GM12878 (cell line): ENCODE results near the gene SCAMP5. TPM values are rescaled to one million over a fixed set of nuclear protein-coding genes. Genes with fewer than 3 reads are reported as not detected.

Experiments used
- ATAC-seq: fragments of 200-7000 bp; cut with Tn5 transposase; 3 replicates; pipeline ENCODE4 v1.9.1; 2020; ENCODE audit warnings: mild to moderate bottlenecking, moderate library complexity
- BruUV-seq: library from RNA; stranded (reverse); fragments of 400-500 nt; replicated peaks from 2 replicates; lab custom pipeline; 2021; lab: Mats Ljungman, UMichigan
- CTCF ChIA-PET: fragments of 300-600 bp; sonication (Branson Sonifier 250); formaldehyde crosslinking; extraction: SDS; loops from one replicate; lab custom pipeline; 2021; ENCODE audit warnings: inconsistent platforms; lab: Yijun Ruan, JAX
- POLR2A ChIA-PET: fragments of 350-600 bp; formaldehyde crosslinking; extraction: SDS; loops from one replicate; lab custom pipeline; 2021; ENCODE audit warnings: inconsistent platforms; lab: Charles Lee
- RAD21 ChIA-PET: fragments of 300-600 bp; sonication (Branson Sonifier 250); formaldehyde crosslinking; loops from one replicate; lab custom pipeline; 2023; ENCODE audit warnings: antibody characterized with exemption; ENCODE audit not compliant: unreplicated experiment; lab: Charles Lee
- SMC1A ChIA-PET: fragments of 300-600 bp; sonication (Branson Sonifier 250); formaldehyde crosslinking; loops from one replicate; lab custom pipeline; 2023; ENCODE audit not compliant: unreplicated experiment, uncharacterized antibody; lab: Charles Lee
- DNase-seq: peaks from one replicate; pipeline ENCODE4 v3.0.0-alpha.2; 2011; ENCODE audit warnings: low read depth, low spot score
- FAIRE-seq: peaks from 3 replicates; lab custom pipeline; 2011; peaks lifted over from hg19 to GRCh38; lab: Jason Lieb, UNC
- H2AFZ ChIP-seq: 2 replicates; pipeline ENCODE4 v1.6.0; 2011; ENCODE audit warnings: low read depth, low read length, control low read depth; ENCODE audit not compliant: control insufficient read depth
- H3K27ac ChIP-seq: 2 replicates; pipeline ENCODE4 v1.5.1; 2011; ENCODE audit warnings: control low read depth; ENCODE audit not compliant: control insufficient read depth, insufficient read depth
- H3K27me3 ChIP-seq, 2 experiments: replicated peaks in 1 of 2; 2 replicates each; pipeline versions ENCODE4 v1.6.0 to v1.6.1; 2011; ENCODE audit warnings: low read length in 1 of 2; ENCODE audit not compliant: control insufficient read depth in 2 of 2, insufficient read depth in 2 of 2
- H3K36me3 ChIP-seq, 2 experiments: 2 replicates each; pipeline ENCODE4 v1.5.1; 2011; ENCODE audit warnings: low read length in 1 of 2; ENCODE audit not compliant: control insufficient read depth in 2 of 2, insufficient read depth in 2 of 2
- H3K4me1 ChIP-seq: 2 replicates; pipeline ENCODE4 v1.6.1; 2011; ENCODE audit warnings: mild to moderate bottlenecking, low read length, moderate library complexity, mixed read lengths; ENCODE audit not compliant: control insufficient read depth, insufficient read depth
- H3K4me2 ChIP-seq: 2 replicates; pipeline ENCODE4 v1.6.0; 2011; ENCODE audit warnings: control low read depth; ENCODE audit not compliant: control insufficient read depth, insufficient read depth
- H3K4me3 ChIP-seq: fragments of 200-600 bp; sonication (generic); 2 replicates; pipeline ENCODE4 v1.5.1; 2016
- H3K79me2 ChIP-seq: 2 replicates; pipeline ENCODE4 v1.6.0; 2011; ENCODE audit warnings: low read length; ENCODE audit not compliant: control insufficient read depth, insufficient read depth
- H3K9ac ChIP-seq: 2 replicates; pipeline ENCODE4 v1.8.0; 2011; ENCODE audit warnings: low read length, control low read depth, mixed read lengths; ENCODE audit not compliant: control insufficient read depth, insufficient read depth
- H3K9me3 ChIP-seq: replicated peaks from 3 replicates; pipeline ENCODE4 v1.5.1; 2011; ENCODE audit warnings: mild to moderate bottlenecking, low read length; ENCODE audit not compliant: control insufficient read depth, insufficient read depth
- H4K20me1 ChIP-seq: 2 replicates; pipeline ENCODE4 v1.6.0; 2011; ENCODE audit not compliant: control insufficient read depth, insufficient read depth
- WGBS: methylation state at CpG from one replicate; pipeline ENCODE4 v1.1.6; 2016; ENCODE audit warnings: low lambda C conversion rate; ENCODE audit not compliant: insufficient replicate concordance, insufficient coverage; ENCODE audit errors: missing lambda C conversion rate; 5-methylcytosine and 5-hydroxymethylcytosine counted together
- in situ Hi-C: fragments of 300-500 bp; cut with MboI; formaldehyde crosslinking; loops from 9 replicates; pipeline ENCODE4 v1.14.3; 2018; ENCODE audit warnings: mixed read lengths
- intact Hi-C: fragments of 100-400 bp; cut with micrococcal nuclease; formaldehyde crosslinking; loops from one replicate; pipeline ENCODE4 v1.14.2; 2022; ENCODE audit not compliant: unreplicated experiment
- polyA plus RNA-seq, 11 experiments: library from polyadenylated mRNA; depleted of rRNA in 4 of 11; unstranded in 6 of 11; stranded (reverse) in 5 of 11; fragments of >200 nt; fragmentation: Nextera tagmentation in 4 of 11; fragmentation: Illumina TruSeq in 1 of 11; extraction: Ambion mirVana in 4 of 11; extraction: Trizol in 1 of 11; gene quantifications; 1 replicate in 1 of 11; 2 replicates in 10 of 11; pipeline versions ENCODE4 v1.2.1 to v1.2.3, GENCODE V29; 2011 to 2016; ENCODE audit warnings: inconsistent platforms in 2 of 11, missing spikeins in 2 of 11, low read depth in 1 of 11
- total RNA-seq, 4 experiments: library from RNA; depleted of rRNA in 3 of 4; stranded (reverse); fragments of >200 nt in 3 of 4; fragmentation: Illumina TruSeq in 1 of 4; extraction: Trizol in 1 of 4; gene quantifications; 2 replicates each; pipeline versions ENCODE4 v1.2.1 to v1.2.3, GENCODE V29; 2013 to 2021
- TF ChIP-seq, protein P1 (sequence below): IDR thresholded peaks from 2 replicates; pipeline ENCODE4 v1.6.1; 2012; ENCODE audit warnings: low read length, inconsistent platforms

The SCAMP5 gene
- total and polyA plus RNA-seq, 10 of the 15 experiments (the other 5 are each of a cell fraction or from before 2014, with no cell fraction given): 1.6 to 41.6 (median 16.9) TPM

DNA sequence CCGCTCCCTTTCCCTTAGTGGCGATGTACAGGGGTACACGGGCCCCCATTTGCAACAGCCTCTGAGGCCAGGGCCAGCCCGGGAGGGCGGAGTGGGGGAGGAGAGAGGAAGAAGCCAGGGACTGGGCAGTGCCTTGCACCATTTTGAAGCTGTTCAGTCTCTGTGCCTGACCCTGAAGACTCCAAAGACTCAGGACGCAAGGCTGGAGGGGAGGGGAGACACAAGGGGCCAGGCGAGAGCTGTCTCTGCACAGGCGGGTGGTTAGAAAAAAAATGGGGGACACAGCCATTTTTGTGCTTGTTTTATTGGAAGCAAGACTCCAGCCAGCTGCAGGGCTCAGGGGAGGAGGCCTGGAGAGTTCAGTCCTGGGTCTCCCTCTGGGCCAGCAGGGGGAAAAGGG lies 40.3 kb upstream of the SCAMP5 start:
- Histone ChIP-seq H3K4me3 (no peak overlapping the region), H3K4me2 (peak overlapping the region; percentile 88; the same call in 1 of the 2 replicates), H3K27ac (no peak overlapping the region), H3K27me3 (peaks cover 8 to 15% of the 10 kb centered on the region in 2 experiments), H3K36me3 (no peaks in the 10 kb centered on the region), H3K9ac (no peak overlapping the region), H3K9me3 (no peaks in the 10 kb centered on the region), H4K20me1 (no peaks in the 10 kb centered on the region), H3K79me2 (no peaks in the 10 kb centered on the region; the same call in 1 of the 2 replicates), H2AFZ (no peak overlapping the region), H3K4me1 (peaks cover 25% of the 10 kb centered on the region)
- DNase-seq (no peak), ATAC-seq (no peak), FAIRE-seq (no peak)
- in situ Hi-C loops (no loop called here), intact Hi-C loops (loop anchor here (5.0 kb wide), 2 partner anchors 52 to 247 kb away; partner anchors contain the start of gene C15orf39)
- 78% methylated on average over 8 of the region's 8 CpGs for WGBS
- ChIA-PET SMC1A (interaction anchor here (1.6 to 1.9 kb wide), 2 partner anchors 33 to 53 kb away, joined by 4 to 5 read pairs; no protein-coding TSS in a partner anchor), RAD21 (interaction anchor here (0.9 to 1.2 kb wide), 2 partner anchors 184 to 264 kb away, joined by 3 read pairs; no protein-coding TSS in a partner anchor), CTCF (interaction anchor here (0.7 to 4.0 kb wide), 10 partner anchors 33 to 249 kb away, joined by 3 to 22 read pairs (median 4); no protein-coding TSS in a partner anchor), POLR2A (interaction anchor here (0.7 kb wide), 1 partner anchor 339 kb away, joined by 3 read pairs; no protein-coding TSS in a partner anchor)
- TF ChIP-seq, protein P1, sequence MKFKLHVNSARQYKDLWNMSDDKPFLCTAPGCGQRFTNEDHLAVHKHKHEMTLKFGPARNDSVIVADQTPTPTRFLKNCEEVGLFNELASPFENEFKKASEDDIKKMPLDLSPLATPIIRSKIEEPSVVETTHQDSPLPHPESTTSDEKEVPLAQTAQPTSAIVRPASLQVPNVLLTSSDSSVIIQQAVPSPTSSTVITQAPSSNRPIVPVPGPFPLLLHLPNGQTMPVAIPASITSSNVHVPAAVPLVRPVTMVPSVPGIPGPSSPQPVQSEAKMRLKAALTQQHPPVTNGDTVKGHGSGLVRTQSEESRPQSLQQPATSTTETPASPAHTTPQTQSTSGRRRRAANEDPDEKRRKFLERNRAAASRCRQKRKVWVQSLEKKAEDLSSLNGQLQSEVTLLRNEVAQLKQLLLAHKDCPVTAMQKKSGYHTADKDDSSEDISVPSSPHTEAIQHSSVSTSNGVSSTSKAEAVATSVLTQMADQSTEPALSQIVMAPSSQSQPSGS: no peak
- no TSS peak for BruUV-seq
